Progenitor cell of endocrine pancreas (in vitro differentiated cells): Measurements from ENCODE around the gene GXYLT2. TPM values are rescaled to one million over a fixed set of nuclear protein-coding genes. Genes with fewer than 3 reads are reported as not detected.

Source experiments
- DNase-seq: peaks from one replicate; pipeline ENCODE4 v3.0.0; 2021; ENCODE audit warnings: low spot score; ENCODE audit not compliant: unreplicated experiment
- H3K27ac Mint-ChIP-seq: 2 replicates; pipeline ENCODE4 v1.8.0; 2021; ENCODE audit warnings: mild to moderate bottlenecking, moderate library complexity, mixed read lengths
- H3K27me3 Mint-ChIP-seq: 2 replicates; pipeline ENCODE4 v1.8.0; 2021; ENCODE audit warnings: mixed read lengths
- H3K36me3 Mint-ChIP-seq: 2 replicates; pipeline ENCODE4 v1.8.0; 2022; ENCODE audit warnings: mixed read lengths; ENCODE audit not compliant: insufficient read depth
- H3K4me1 Mint-ChIP-seq: 2 replicates; pipeline ENCODE4 v1.8.0; 2021; ENCODE audit warnings: low read depth, mixed read lengths
- H3K4me3 Mint-ChIP-seq: 2 replicates; pipeline ENCODE4 v1.8.0; 2021; ENCODE audit warnings: low read depth, mild to moderate bottlenecking, moderate library complexity, mixed read lengths
- H3K9me3 Mint-ChIP-seq: 2 replicates; pipeline ENCODE4 v1.8.0; 2021; ENCODE audit warnings: low read depth, mixed read lengths
- total RNA-seq: library from RNA; stranded (reverse); gene quantifications from 2 replicates; pipeline ENCODE4 v1.2.1, GENCODE V29; 2021
- TF ChIP-seq, protein P1 (sequence below): fragments of 200-600 bp; sonication (generic); IDR thresholded peaks from one replicate; pipeline ENCODE4 v1.5.0; 2021; ENCODE audit warnings: antibody characterized with exemption, mild to moderate bottlenecking; ENCODE audit not compliant: unreplicated experiment

GXYLT2 gene
- total RNA-seq, 1 donor from 2014 or later, result 6.0 TPM

DNA sequence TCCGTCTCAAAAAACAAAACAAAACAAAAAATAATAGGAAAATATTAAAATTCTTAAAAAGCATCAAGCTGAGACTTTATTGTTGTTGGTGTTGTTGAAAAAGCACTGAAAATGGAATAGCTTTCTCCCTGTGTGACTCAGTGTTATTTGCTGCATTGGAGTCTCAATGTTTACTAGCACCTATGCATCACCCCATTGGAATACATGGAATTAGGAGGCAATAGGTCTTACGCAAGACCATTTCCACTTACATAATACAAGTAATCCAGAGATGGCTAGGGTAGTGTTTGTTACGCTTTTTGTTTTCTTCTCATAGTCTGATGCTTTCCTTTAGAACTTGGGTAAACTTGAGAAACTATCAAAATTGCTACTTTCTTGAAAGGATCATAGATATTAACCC, 15.2 kb downstream of the GXYLT2 start:
- TF ChIP-seq, protein P1, sequence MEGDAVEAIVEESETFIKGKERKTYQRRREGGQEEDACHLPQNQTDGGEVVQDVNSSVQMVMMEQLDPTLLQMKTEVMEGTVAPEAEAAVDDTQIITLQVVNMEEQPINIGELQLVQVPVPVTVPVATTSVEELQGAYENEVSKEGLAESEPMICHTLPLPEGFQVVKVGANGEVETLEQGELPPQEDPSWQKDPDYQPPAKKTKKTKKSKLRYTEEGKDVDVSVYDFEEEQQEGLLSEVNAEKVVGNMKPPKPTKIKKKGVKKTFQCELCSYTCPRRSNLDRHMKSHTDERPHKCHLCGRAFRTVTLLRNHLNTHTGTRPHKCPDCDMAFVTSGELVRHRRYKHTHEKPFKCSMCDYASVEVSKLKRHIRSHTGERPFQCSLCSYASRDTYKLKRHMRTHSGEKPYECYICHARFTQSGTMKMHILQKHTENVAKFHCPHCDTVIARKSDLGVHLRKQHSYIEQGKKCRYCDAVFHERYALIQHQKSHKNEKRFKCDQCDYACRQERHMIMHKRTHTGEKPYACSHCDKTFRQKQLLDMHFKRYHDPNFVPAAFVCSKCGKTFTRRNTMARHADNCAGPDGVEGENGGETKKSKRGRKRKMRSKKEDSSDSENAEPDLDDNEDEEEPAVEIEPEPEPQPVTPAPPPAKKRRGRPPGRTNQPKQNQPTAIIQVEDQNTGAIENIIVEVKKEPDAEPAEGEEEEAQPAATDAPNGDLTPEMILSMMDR, result no peak
- Mint-ChIP-seq H3K4me3 (no peak overlapping the region), H3K9me3 (no peaks in the 10 kb centered on the region), H3K4me1 (peaks cover 5% of the 10 kb centered on the region), H3K36me3 (no peaks in the 10 kb centered on the region), H3K27me3 (no peaks in the 10 kb centered on the region), H3K27ac (no peak overlapping the region)
- DNase-seq, result no peak

DNA sequence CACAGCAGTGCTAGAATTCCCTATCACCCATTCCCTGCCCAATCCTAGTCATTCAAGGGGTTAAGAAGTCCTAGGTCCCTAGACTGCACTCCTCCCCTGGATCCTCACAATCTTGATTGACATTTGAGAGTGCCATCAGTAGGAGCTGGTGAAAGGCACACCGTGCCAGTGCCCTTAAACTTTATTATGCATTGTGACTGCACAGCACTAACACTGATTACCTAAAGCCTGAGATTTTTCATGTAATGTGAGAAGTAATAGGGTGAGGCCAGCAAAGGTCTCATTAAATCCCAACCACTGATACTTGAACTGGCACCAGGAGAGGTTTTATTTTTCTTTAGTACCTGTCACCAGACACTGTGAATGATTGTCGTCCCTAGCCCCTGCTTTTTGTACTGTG, 16.3 kb downstream of the GXYLT2 start:
- no peaks in the 10 kb centered on the region for H3K27me3 Mint-ChIP-seq
- no peak overlapping the region for H3K4me3 Mint-ChIP-seq
- TF ChIP-seq, protein P1, result no peak
- H3K9me3 Mint-ChIP-seq, result no peaks in the 10 kb centered on the region
- DNase-seq, result no peak
- no peak overlapping the region for H3K27ac Mint-ChIP-seq
- H3K36me3 Mint-ChIP-seq, result no peaks in the 10 kb centered on the region
- peaks cover 3% of the 10 kb centered on the region for H3K4me1 Mint-ChIP-seq

DNA sequence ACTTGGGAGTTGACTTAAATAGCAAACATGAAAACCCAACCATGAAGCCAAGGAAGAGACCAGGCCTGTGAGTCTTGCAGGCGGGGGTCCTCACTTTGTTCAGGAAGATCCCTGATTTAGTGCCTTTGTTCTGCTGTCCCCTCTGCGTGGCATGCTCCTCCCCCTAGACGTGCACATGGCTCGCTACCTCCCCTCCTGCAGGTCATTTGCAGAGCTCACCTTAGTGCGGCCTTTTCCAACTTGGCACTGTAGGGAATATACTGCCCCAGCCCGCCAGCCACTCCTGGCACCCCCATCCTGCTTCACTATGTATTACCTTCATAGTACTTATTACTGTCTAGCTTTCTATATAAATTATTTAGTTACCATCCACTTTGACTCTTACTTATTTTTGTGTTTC, 18.3 kb downstream of the GXYLT2 start:
- Mint-ChIP-seq H3K4me3 (no peak overlapping the region), H3K36me3 (no peaks in the 10 kb centered on the region), H3K4me1 (peaks cover 2% of the 10 kb centered on the region), H3K9me3 (no peaks in the 10 kb centered on the region), H3K27ac (no peak overlapping the region), H3K27me3 (no peaks in the 10 kb centered on the region)
- DNase-seq, result no peak
- TF ChIP-seq, protein P1, result no peak

DNA sequence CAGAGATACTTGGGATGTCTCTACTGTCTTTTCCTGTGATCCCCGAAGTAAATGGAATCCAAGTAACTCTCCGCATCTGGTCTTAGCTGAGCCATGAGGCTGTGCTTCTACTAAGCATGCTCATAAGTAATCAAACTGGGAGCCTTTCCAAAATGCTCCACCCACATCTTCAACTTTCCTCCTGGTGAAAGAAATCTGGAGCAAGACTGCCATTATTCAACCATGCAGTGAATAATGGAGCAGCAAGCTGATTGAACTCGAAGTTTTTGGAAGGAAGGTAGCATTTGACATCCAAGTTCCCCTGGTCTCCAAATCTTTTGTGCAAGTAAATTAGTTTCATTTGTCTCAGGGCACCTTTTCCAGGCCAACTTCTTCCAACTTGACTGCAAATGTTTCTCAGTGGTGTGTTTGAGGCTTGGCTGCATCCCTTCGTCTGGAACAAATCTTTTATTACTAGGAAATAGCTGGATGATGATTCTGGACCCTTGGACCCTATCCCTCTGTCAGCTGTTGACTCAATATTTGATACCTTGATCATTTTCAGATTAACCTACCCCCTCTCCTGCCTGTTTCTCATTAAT, 19.4 kb downstream of the GXYLT2 start:
- Mint-ChIP-seq H3K27ac (no peak overlapping the region), H3K4me3 (no peak overlapping the region), H3K36me3 (no peaks in the 10 kb centered on the region), H3K9me3 (no peaks in the 10 kb centered on the region), H3K4me1 (peaks cover 2% of the 10 kb centered on the region), H3K27me3 (no peaks in the 10 kb centered on the region)
- TF ChIP-seq, protein P1, result no peak
- no peak for DNase-seq

DNA sequence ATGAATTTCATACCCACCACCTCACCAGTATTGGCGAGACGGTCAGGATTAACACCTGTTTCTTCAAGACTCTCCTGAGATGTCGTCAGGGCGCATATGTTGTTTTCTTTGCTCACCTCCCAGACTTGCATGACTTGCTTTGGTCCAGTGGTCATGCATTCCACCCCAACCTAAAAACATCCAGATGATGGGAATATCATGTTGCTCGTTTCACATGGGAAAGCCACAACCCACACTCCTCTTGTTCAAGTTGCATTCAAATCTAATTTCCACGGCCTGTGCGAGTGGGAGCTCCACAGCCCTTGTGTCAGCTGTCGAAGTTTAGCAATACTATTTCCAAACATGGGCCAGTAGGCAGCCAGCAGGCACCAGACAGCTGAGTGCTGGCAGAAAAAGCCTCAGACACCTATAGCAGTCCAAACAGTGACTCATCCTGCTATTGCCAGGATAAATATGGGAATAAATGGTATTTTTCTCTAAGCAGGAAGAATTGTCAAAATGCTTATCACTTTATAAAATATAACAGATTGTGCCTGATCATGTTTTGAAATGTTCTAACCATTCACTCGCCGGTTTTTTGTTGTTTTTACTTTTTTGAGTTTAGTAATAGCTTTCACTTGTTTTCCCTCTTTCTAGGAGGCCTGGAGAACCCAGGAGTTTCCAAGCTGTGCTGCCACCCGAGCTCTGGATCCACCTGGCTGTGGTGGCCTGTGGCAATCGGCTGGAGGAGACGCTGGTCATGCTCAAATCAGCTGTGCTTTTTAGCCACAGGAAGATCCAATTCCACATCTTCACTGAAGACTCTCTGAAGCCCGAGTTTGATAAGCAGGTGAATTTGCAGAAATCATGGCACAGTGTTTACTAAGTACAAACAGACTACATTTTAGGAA, 20.1 kb downstream of the GXYLT2 start:
- no peaks in the 10 kb centered on the region for H3K9me3 Mint-ChIP-seq
- no peak overlapping the region for H3K4me3 Mint-ChIP-seq
- no peak overlapping the region for H3K27ac Mint-ChIP-seq
- peaks cover 2% of the 10 kb centered on the region for H3K4me1 Mint-ChIP-seq
- DNase-seq, result no peak
- TF ChIP-seq, protein P1, result no peak
- H3K27me3 Mint-ChIP-seq, result no peaks in the 10 kb centered on the region
- H3K36me3 Mint-ChIP-seq, result no peaks in the 10 kb centered on the region
